ENCODE measurements around the gene USP10. TPM values are rescaled to one million over a fixed set of nuclear protein-coding genes. Genes with fewer than 3 reads are reported as not detected.
A peak's percentile ranks its signal among the peaks of the same experiment; 100 is the strongest.

Gene USP10
- total RNA-seq, 1 donor = 61.7 TPM

GRCh38 chr16:84827131-84827574 is 127.4 kb downstream of the USP10 start:
- H3K4me3 ChIP-seq (ENCODE audit: low read depth, low read length) = no peak overlapping the region
- peak; percentile 52 for DNase-seq (ENCODE audit: low read depth)
- TF ChIP-seq CTCF (IDR thresholded peaks at IDR 0.05; ENCODE audit: insufficient read depth, low read length) = no peak

- TF ChIP-seq CTCF (IDR thresholded peaks at IDR 0.05; ENCODE audit: insufficient read depth, low read length) = no peak
- DNase-seq (ENCODE audit: low read depth) = no peak
- H3K4me3 ChIP-seq (ENCODE audit: low read depth, low read length) = no peak overlapping the region
Observed at GRCh38 chr16:84827897-84828296, 128.1 kb downstream of the USP10 start.

GRCh38 chr16:84828322-84828721 is 128.5 kb downstream of the USP10 start:
- no peak for TF ChIP-seq CTCF (IDR thresholded peaks at IDR 0.05; ENCODE audit: insufficient read depth, low read length)
- DNase-seq (ENCODE audit: low read depth) = no peak
- H3K4me3 ChIP-seq (ENCODE audit: low read depth, low read length) = no peak overlapping the region

Other genes starting within 250 kb of the USP10 start
- gene MEAK7, start 195.3 kb upstream of the USP10 start, total RNA-seq (ENCODE audit: low replicate concordance) = 12.4 and 19.1 TPM in 2 replicates
- gene COTL1, start 81.9 kb upstream of the USP10 start, total RNA-seq (ENCODE audit: low replicate concordance) = 63.0 and 134 TPM in 2 replicates
- 33.8 and 50.5 TPM in 2 replicates for gene KLHL36, start 51.5 kb upstream of the USP10 start, total RNA-seq (ENCODE audit: low replicate concordance)
- 0.99 and 29.3 TPM in 2 replicates for gene CRISPLD2, start 120.0 kb downstream of the USP10 start, total RNA-seq (ENCODE audit: low replicate concordance)

All from fibroblast of the aortic adventitia (primary cell).